ENCODE data around the gene GLS.

Gene GLS

DNA sequence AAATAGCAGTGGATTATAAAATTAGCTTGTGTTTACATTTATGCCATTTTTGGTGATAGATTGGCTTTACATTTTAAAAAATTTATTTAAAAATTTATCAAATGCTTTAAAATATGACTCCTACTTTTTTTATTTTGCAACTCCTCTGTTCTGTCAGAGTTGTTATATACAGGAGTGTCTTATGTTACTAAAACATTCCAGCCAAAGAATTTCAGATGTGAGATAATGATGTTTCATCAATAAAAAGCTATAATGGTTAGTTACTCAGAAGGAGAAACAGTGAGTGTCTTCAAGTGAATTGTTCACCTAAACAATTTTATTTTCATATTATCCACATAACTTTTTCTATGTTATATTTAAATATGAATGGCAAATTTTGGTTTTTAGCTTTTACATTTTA, 52.7 kb downstream of the GLS start:
- TF ChIP-seq YY1 (IDR thresholded peaks at IDR 0.05; ENCODE audit: low read depth) (no peak), EGR1 (IDR thresholded peaks at IDR 0.05) (no peak), CREB1 (IDR thresholded peaks at IDR 0.05; ENCODE audit: low read depth) (no peak), FOXM1 (IDR thresholded peaks at IDR 0.05; ENCODE audit: borderline replicate concordance, low read depth) (no peak), MAX (IDR thresholded peaks at IDR 0.05) (no peak), TCF12 (IDR thresholded peaks at IDR 0.05; ENCODE audit: low read depth) (no peak), NFIC (IDR thresholded peaks at IDR 0.05) (no peak), EP300 (IDR thresholded peaks at IDR 0.05; ENCODE audit: borderline replicate concordance) (no peak), USF1 (IDR thresholded peaks at IDR 0.05) (no peak), REST (IDR thresholded peaks at IDR 0.05; ENCODE audit: low read depth) (no peak), TEAD4 (IDR thresholded peaks at IDR 0.05) (no peak), RAD21 (IDR thresholded peaks at IDR 0.05; ENCODE audit: low read depth) (no peak), CEBPB (IDR thresholded peaks at IDR 0.05) (no peak), TAF1 (IDR thresholded peaks at IDR 0.05; ENCODE audit: low read depth) (no peak), ZBTB7A (IDR thresholded peaks at IDR 0.05; ENCODE audit: low read depth) (no peak)

DNA sequence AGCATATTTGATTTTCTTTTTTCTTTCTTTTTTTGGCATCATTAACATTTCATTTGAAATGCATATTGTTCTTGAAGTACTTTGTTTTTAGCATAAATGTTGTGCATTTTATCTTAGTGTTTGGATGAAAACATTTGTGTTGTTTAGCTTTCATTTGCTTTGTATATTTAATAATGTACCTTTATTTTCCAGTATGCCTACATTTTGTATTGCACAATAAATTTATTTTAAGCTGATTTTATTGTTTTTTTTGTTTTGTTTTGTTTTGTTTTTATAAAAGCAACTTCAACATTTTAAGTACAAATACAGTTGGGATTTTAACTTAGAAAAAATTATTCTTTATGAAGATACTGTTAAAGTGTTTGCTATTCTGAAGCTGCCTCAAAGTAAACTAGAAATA, 54.4 kb downstream of the GLS start:
- TF ChIP-seq REST (IDR thresholded peaks at IDR 0.05; ENCODE audit: low read depth): no peak
- TF ChIP-seq YY1 (IDR thresholded peaks at IDR 0.05; ENCODE audit: low read depth): no peak
- TF ChIP-seq EP300 (IDR thresholded peaks at IDR 0.05; ENCODE audit: borderline replicate concordance): no peak
- no peak for TF ChIP-seq EGR1 (IDR thresholded peaks at IDR 0.05)
- TF ChIP-seq FOXM1 (IDR thresholded peaks at IDR 0.05; ENCODE audit: borderline replicate concordance, low read depth): no peak
- no peak for TF ChIP-seq CEBPB (IDR thresholded peaks at IDR 0.05)
- TF ChIP-seq RAD21 (IDR thresholded peaks at IDR 0.05; ENCODE audit: low read depth): no peak
- TF ChIP-seq NFIC (IDR thresholded peaks at IDR 0.05): no peak
- TF ChIP-seq ZBTB7A (IDR thresholded peaks at IDR 0.05; ENCODE audit: low read depth): no peak
- TF ChIP-seq USF1 (IDR thresholded peaks at IDR 0.05): no peak
- TF ChIP-seq CREB1 (IDR thresholded peaks at IDR 0.05; ENCODE audit: low read depth): no peak
- TF ChIP-seq TAF1 (IDR thresholded peaks at IDR 0.05; ENCODE audit: low read depth): no peak
- TF ChIP-seq TEAD4 (IDR thresholded peaks at IDR 0.05): no peak
- no peak for TF ChIP-seq TCF12 (IDR thresholded peaks at IDR 0.05; ENCODE audit: low read depth)
- TF ChIP-seq MAX (IDR thresholded peaks at IDR 0.05): no peak

DNA sequence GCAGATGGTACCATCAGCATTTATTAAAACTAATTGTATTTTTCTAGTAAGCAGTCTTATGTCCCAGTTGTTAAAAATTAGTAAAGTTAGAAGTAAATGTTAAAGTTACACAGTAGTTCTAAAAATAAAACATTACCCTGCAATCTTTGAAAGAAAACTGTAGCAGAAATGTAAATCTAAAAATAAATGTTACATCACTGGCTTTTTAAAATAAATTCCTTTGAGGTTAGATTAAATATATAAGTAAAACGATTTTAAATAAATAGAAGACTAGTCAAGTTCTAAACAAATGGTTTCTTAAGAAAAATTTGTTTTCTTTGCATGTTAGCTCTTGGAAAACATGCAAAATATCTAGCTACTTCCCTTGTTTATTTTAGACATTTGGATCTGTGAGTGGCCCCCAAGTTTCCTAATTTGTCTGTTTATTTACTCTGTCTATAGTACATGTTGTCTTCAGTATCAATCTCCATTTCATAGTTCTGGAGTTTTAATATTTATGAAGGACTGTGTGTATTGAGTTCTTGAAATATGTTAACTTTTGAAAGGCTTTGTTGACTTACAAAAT, 58.2 kb downstream of the GLS start:
- TF ChIP-seq YY1 (IDR thresholded peaks at IDR 0.05; ENCODE audit: low read depth) (no peak), NFIC (IDR thresholded peaks at IDR 0.05) (no peak), ZBTB7A (IDR thresholded peaks at IDR 0.05; ENCODE audit: low read depth) (no peak), RAD21 (IDR thresholded peaks at IDR 0.05; ENCODE audit: low read depth) (no peak), EP300 (IDR thresholded peaks at IDR 0.05; ENCODE audit: borderline replicate concordance) (no peak), EGR1 (IDR thresholded peaks at IDR 0.05) (no peak), FOXM1 (IDR thresholded peaks at IDR 0.05; ENCODE audit: borderline replicate concordance, low read depth) (no peak), REST (IDR thresholded peaks at IDR 0.05; ENCODE audit: low read depth) (no peak), USF1 (IDR thresholded peaks at IDR 0.05) (no peak), TCF12 (IDR thresholded peaks at IDR 0.05; ENCODE audit: low read depth) (no peak), TEAD4 (IDR thresholded peaks at IDR 0.05) (no peak), MAX (IDR thresholded peaks at IDR 0.05) (no peak), TAF1 (IDR thresholded peaks at IDR 0.05; ENCODE audit: low read depth) (no peak), CEBPB (IDR thresholded peaks at IDR 0.05) (no peak)

Measured in Ishikawa (cell line).